ENCODE data around the gene TMEM273.

GRCh38 chr10:49212076-49212475, 23.9 kb upstream of the TMEM273 start:
- TF ChIP-seq EP300 (IDR thresholded peaks at IDR 0.05): no peak
- TF ChIP-seq, protein P1, sequence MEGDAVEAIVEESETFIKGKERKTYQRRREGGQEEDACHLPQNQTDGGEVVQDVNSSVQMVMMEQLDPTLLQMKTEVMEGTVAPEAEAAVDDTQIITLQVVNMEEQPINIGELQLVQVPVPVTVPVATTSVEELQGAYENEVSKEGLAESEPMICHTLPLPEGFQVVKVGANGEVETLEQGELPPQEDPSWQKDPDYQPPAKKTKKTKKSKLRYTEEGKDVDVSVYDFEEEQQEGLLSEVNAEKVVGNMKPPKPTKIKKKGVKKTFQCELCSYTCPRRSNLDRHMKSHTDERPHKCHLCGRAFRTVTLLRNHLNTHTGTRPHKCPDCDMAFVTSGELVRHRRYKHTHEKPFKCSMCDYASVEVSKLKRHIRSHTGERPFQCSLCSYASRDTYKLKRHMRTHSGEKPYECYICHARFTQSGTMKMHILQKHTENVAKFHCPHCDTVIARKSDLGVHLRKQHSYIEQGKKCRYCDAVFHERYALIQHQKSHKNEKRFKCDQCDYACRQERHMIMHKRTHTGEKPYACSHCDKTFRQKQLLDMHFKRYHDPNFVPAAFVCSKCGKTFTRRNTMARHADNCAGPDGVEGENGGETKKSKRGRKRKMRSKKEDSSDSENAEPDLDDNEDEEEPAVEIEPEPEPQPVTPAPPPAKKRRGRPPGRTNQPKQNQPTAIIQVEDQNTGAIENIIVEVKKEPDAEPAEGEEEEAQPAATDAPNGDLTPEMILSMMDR (IDR thresholded peaks at IDR 0.05): no peak
- no peak for TF ChIP-seq POLR2A (IDR thresholded peaks at IDR 0.05)

Measured in suprapubic skin (tissue), 3 donors.